Kidney (tissue), 14 donors: ENCODE results near the gene ZNF335. TPM values are rescaled to one million over a fixed set of nuclear protein-coding genes. Genes with fewer than 3 reads are reported as not detected.
"Not testable (repeated sequence)": the region's sequence is repeated elsewhere in the genome, so short reads cannot be mapped to it uniquely, and the experiment has no call there.

ENCODE experiments used
- DNase-seq, 5 donors: peaks; one replicate each; pipeline ENCODE4 v3.0.0-alpha.2; 2013 to 2020
- FAIRE-seq: peaks from 2 replicates; lab custom pipeline; 2012; peaks lifted over from hg19 to GRCh38; lab: Jason Lieb, UNC
- H3K27ac ChIP-seq, 2 donors: one replicate each; pipeline ENCODE4 v1.7.0; 2013; ENCODE audit warnings: low read depth in 2 of 2, low read length in 2 of 2, inconsistent platforms in 1 of 2
- H3K27me3 ChIP-seq: one replicate; pipeline ENCODE4 v1.7.1; 2013; ENCODE audit warnings: low read length, inconsistent platforms; ENCODE audit not compliant: control insufficient read depth, insufficient read depth
- H3K36me3 ChIP-seq, 3 donors: one replicate each; pipeline versions ENCODE4 v1.7.0 to v1.7.1; 2013; ENCODE audit warnings: low read length in 3 of 3, control low read depth in 1 of 3, inconsistent platforms in 1 of 3; ENCODE audit not compliant: insufficient read depth in 3 of 3, control insufficient read depth in 2 of 3
- H3K4me1 ChIP-seq, 3 donors: one replicate each; pipeline versions ENCODE4 v1.7.0 to v1.7.1; 2013; ENCODE audit warnings: low read length in 3 of 3, inconsistent platforms in 1 of 3, low read depth in 1 of 3; ENCODE audit not compliant: control insufficient read depth in 2 of 3, insufficient read depth in 2 of 3
- H3K4me3 ChIP-seq, 3 donors: one replicate each; pipeline versions ENCODE4 v1.7.0 to v1.8.1; 2013; ENCODE audit warnings: low read length in 3 of 3, control low read depth in 1 of 3, inconsistent platforms in 1 of 3
- H3K9ac ChIP-seq, 3 donors: one replicate each; pipeline versions ENCODE4 v1.7.0 to v1.7.1; 2013; ENCODE audit warnings: low read length in 3 of 3, control low read depth in 1 of 3, inconsistent platforms in 1 of 3
- H3K9me3 ChIP-seq, 3 donors: one replicate each; pipeline versions ENCODE4 v1.7.0 to v1.7.1; 2013; ENCODE audit warnings: low read length in 3 of 3, control low read depth in 1 of 3, inconsistent platforms in 1 of 3; ENCODE audit not compliant: control insufficient read depth in 2 of 3, insufficient read depth in 1 of 3
- CTCF ChIP-seq: IDR thresholded peaks from 3 replicates; pipeline ENCODE4 v1.5.1; 2012; ENCODE audit warnings: mild to moderate bottlenecking, moderate library complexity, borderline replicate concordance; ENCODE audit not compliant: insufficient read depth; ENCODE audit errors: extremely low read depth
- intact Hi-C: fragments of 100-400 bp; cut with DNase I; formaldehyde crosslinking; loops from one replicate; pipeline ENCODE4 v1.11.1; 2022
- polyA plus RNA-seq: library from polyadenylated mRNA; stranded (reverse); fragments of 350-450 nt; fragmentation: Illumina TruSeq; extraction: RNeasy Lipid Tissue Mini Kit (QIAGEN cat#74804); gene quantifications from one replicate; pipeline ENCODE4 v1.2.3, GENCODE V29; 2014; ENCODE audit warnings: low read depth, low replicate concordance; ENCODE audit not compliant: insufficient read depth
- total RNA-seq: library from RNA; stranded (reverse); fragmentation: NEBNext Ultra II Directional; extraction: Animal tissue kit (Norgen Biotek cat#: 25700); gene quantifications from one replicate; pipeline ENCODE4 v1.2.1, GENCODE V29; 2021
- donor health status: control.
- donor health status: control.
- donor health status: control.
- donor health status: control.
- donor health status: control.
- donor health status: DM: yes; HTN: yes; CAD: no.
- donor health status: Normal renal cell carcinoma (clear cell type).

The ZNF335 gene
- total and polyA plus RNA-seq, 2 donors from 2014 or later: 5.7 to 22.3 TPM

- Histone ChIP-seq H3K4me1 (no peaks in the 10 kb centered on the region), H3K36me3 (no peaks in the 10 kb centered on the region), H3K4me3 (no peak overlapping the region), H3K27ac (no peak overlapping the region), H3K9me3 (no peaks in the 10 kb centered on the region), H3K27me3 (no peaks in the 10 kb centered on the region), H3K9ac (no peak overlapping the region)
- FAIRE-seq: no peak
- intact Hi-C loops: no loop called here
- DNase-seq: peak in 1 of 5 donors; percentile 85
- no peak for TF ChIP-seq CTCF
Measured at GRCh38 chr20:45993197-45993951, 21.4 kb upstream of the ZNF335 start.

- no peak overlapping the region for H3K9ac ChIP-seq
- H3K27me3 ChIP-seq: no peaks in the 10 kb centered on the region
- no peak overlapping the region for H3K4me3 ChIP-seq
- DNase-seq: peak in 1 of 5 donors; percentile 1
- H3K27ac ChIP-seq: no peak overlapping the region
- no peaks in the 10 kb centered on the region for H3K9me3 ChIP-seq
- no peaks in the 10 kb centered on the region for H3K4me1 ChIP-seq
- no peaks in the 10 kb centered on the region for H3K36me3 ChIP-seq
- FAIRE-seq: no peak
- intact Hi-C loops: no loop called here
- no peak for TF ChIP-seq CTCF
Measured at GRCh38 chr20:45991616-45992015, 19.6 kb upstream of the ZNF335 start.

GRCh38 chr20:45988830-45989229, 16.8 kb upstream of the ZNF335 start:
- H3K9ac ChIP-seq, FAIRE-seq, intact Hi-C loops, H3K4me3 ChIP-seq, H3K27ac ChIP-seq, H3K36me3 ChIP-seq, H3K4me1 ChIP-seq, DNase-seq, H3K27me3 ChIP-seq, H3K9me3 ChIP-seq: not testable (repeated sequence)

GRCh38 chr20:45987108-45987780, 15.2 kb upstream of the ZNF335 start:
- Histone ChIP-seq H3K9me3 (no peaks in the 10 kb centered on the region), H3K4me3 (no peak overlapping the region), H3K36me3 (no peaks in the 10 kb centered on the region), H3K27ac (no peak overlapping the region), H3K27me3 (no peaks in the 10 kb centered on the region), H3K9ac (no peak overlapping the region), H3K4me1 (no peaks in the 10 kb centered on the region)
- peak; percentile 58 for TF ChIP-seq CTCF
- intact Hi-C loops: no loop called here
- FAIRE-seq (no peak), DNase-seq (peak; percentile 51 to 89 (median 71))
